ENCODE results near the gene TNFAIP3. TPM values are rescaled to one million over a fixed set of nuclear protein-coding genes. Genes with fewer than 3 reads are reported as not detected.
A peak's percentile ranks its signal among the peaks of the same experiment; 100 is the strongest.
"Not testable (repeated sequence)": the region's sequence is repeated elsewhere in the genome, so short reads cannot be mapped to it uniquely, and the experiment has no call there.

TNFAIP3 gene
- total RNA-seq, 1 donor from 2014 or later: 45.9 TPM

- ATAC-seq (peak; percentile 47), DNase-seq (no peak)
- H3K36me3 ChIP-seq: peaks cover 55% of the 10 kb centered on the region
- no peak overlapping the region for H3K27ac ChIP-seq
- no peaks in the 10 kb centered on the region for H3K9me3 ChIP-seq
- H3K27me3 ChIP-seq: no peaks in the 10 kb centered on the region
- no peak overlapping the region for H3K4me3 ChIP-seq
- intact Hi-C loops (cut with DNase I): no loop called here
- no peak for TF ChIP-seq CTCF (IDR thresholded peaks at IDR 0.05)
- peaks cover 27% of the 10 kb centered on the region for H3K4me1 ChIP-seq
Measured at GRCh38 chr6:137882225-137882961, 15.3 kb downstream of the TNFAIP3 start.

- Histone ChIP-seq H3K27ac (peak overlapping the region; percentile 76), H3K9me3 (no peaks in the 10 kb centered on the region), H3K4me1 (peaks cover 26% of the 10 kb centered on the region), H3K4me3 (no peak overlapping the region), H3K27me3 (no peaks in the 10 kb centered on the region), H3K36me3 (peaks cover 44% of the 10 kb centered on the region)
- no peak for TF ChIP-seq CTCF (IDR thresholded peaks at IDR 0.05)
- peak; percentile 81 for ATAC-seq
- no peak for DNase-seq
- intact Hi-C loops (cut with DNase I): no loop called here
Measured at GRCh38 chr6:137883400-137884148, 16.5 kb downstream of the TNFAIP3 start.

- intact Hi-C loops (cut with DNase I): no loop called here
- H3K4me3 ChIP-seq: no peak overlapping the region
- ATAC-seq (no peak), DNase-seq (no peak)
- H3K36me3 ChIP-seq: peaks cover 36% of the 10 kb centered on the region
- TF ChIP-seq CTCF (IDR thresholded peaks at IDR 0.05): no peak
- peak overlapping the region; percentile 76 for H3K27ac ChIP-seq
- H3K9me3 ChIP-seq: no peaks in the 10 kb centered on the region
- H3K27me3 ChIP-seq: no peaks in the 10 kb centered on the region
- H3K4me1 ChIP-seq: peaks cover 19% of the 10 kb centered on the region
Measured at GRCh38 chr6:137884149-137884909, 17.3 kb downstream of the TNFAIP3 start.

GRCh38 chr6:137884910-137885229, 17.8 kb downstream of the TNFAIP3 start:
- H3K4me3 ChIP-seq; H3K27me3 ChIP-seq; intact Hi-C loops (cut with DNase I); DNase-seq; H3K27ac ChIP-seq; ATAC-seq; H3K9me3 ChIP-seq: not testable (repeated sequence)
- H3K36me3 ChIP-seq: peaks cover 31% of the 10 kb centered on the region
- peaks cover 14% of the 10 kb centered on the region for H3K4me1 ChIP-seq

GRCh38 chr6:137886226-137886625, 19.2 kb downstream of the TNFAIP3 start:
- H3K27me3 ChIP-seq; ATAC-seq; H3K9me3 ChIP-seq; H3K4me3 ChIP-seq; intact Hi-C loops (cut with DNase I); H3K27ac ChIP-seq; DNase-seq: not testable (repeated sequence)
- H3K36me3 ChIP-seq: peaks cover 17% of the 10 kb centered on the region
- H3K4me1 ChIP-seq: peaks cover 14% of the 10 kb centered on the region

- H3K4me1 ChIP-seq: no peaks in the 10 kb centered on the region
- intact Hi-C loops (cut with DNase I): no loop called here
- H3K27me3 ChIP-seq: no peaks in the 10 kb centered on the region
- H3K36me3 ChIP-seq: no peaks in the 10 kb centered on the region
- H3K27ac ChIP-seq: no peak overlapping the region
- H3K9me3 ChIP-seq: no peaks in the 10 kb centered on the region
- ATAC-seq: no peak
- DNase-seq: no peak
- no peak overlapping the region for H3K4me3 ChIP-seq
- no peak for TF ChIP-seq CTCF (IDR thresholded peaks at IDR 0.05)
Measured at GRCh38 chr6:137890983-137891537, 24.0 kb downstream of the TNFAIP3 start.

Data from upper lobe of right lung (tissue), 1 donor.